Panc1 (cell line): ENCODE measurements around the gene STARD3NL. TPM values are rescaled to one million over a fixed set of nuclear protein-coding genes. Genes with fewer than 3 reads are reported as not detected.

Experiments
- ATAC-seq: fragments of 200-7000 bp; cut with Tn5 transposase; 2 replicates; pipeline ENCODE4 v1.9.1; 2020; ENCODE audit warnings: mild to moderate bottlenecking, moderate library complexity
- Bru-seq: library from RNA; stranded (reverse); fragments of 400-500 nt; gene quantifications from one replicate; lab custom pipeline; 2021; lab: Mats Ljungman, UMichigan
- BruChase-seq, 2 experiments: library from RNA; stranded (reverse); fragments of 400-500 nt; gene quantifications; one replicate each; lab custom pipeline; 2021; lab: Mats Ljungman, UMichigan
- BruUV-seq: library from RNA; stranded (reverse); fragments of 400-500 nt; replicated peaks from 2 replicates; lab custom pipeline; 2021; lab: Mats Ljungman, UMichigan
- CTCF ChIA-PET: fragments of 300-600 bp; sonication (Branson Sonifier 250); formaldehyde crosslinking; loops from one replicate; lab custom pipeline; 2022; ENCODE audit warnings: antibody characterized with exemption; lab: Charles Lee
- POLR2A ChIA-PET: fragments of 300-600 bp; sonication (Branson Sonifier 250); formaldehyde crosslinking; loops from one replicate; lab custom pipeline; 2022; ENCODE audit warnings: antibody characterized with exemption; lab: Charles Lee
- DNase-seq: peaks from one replicate; pipeline ENCODE4 v3.0.0-alpha.2; 2010; ENCODE audit warnings: low read depth, low spot score
- H3K27ac ChIP-seq: 2 replicates; pipeline ENCODE4 v1.5.1; 2011; ENCODE audit warnings: mild to moderate bottlenecking, low read length, inconsistent platforms
- H3K27me3 ChIP-seq: fragments of 200-500 bp; sonication (Bioruptor generic); 2 replicates; pipeline ENCODE4 v1.6.0; 2014; ENCODE audit warnings: low read length, inconsistent platforms; ENCODE audit not compliant: control insufficient read depth, insufficient read depth
- H3K36me3 ChIP-seq: fragments of 200-500 bp; sonication (Bioruptor generic); 2 replicates; pipeline ENCODE4 v1.5.1; 2014; ENCODE audit warnings: inconsistent platforms, mild to moderate bottlenecking, low read length, moderate library complexity; ENCODE audit not compliant: control insufficient read depth, insufficient read depth
- H3K4me1 ChIP-seq: 2 replicates; pipeline ENCODE4 v1.5.1; 2011; ENCODE audit warnings: inconsistent platforms, mild to moderate bottlenecking, low read length, moderate library complexity; ENCODE audit not compliant: control insufficient read depth, insufficient read depth
- H3K4me3 ChIP-seq, 2 experiments: 2 replicates each; pipeline ENCODE4 v1.5.1; 2011 to 2012; ENCODE audit warnings: low read depth in 2 of 2, low read length in 2 of 2, mild to moderate bottlenecking in 2 of 2, inconsistent platforms in 1 of 2, moderate library complexity in 1 of 2
- H3K9me3 ChIP-seq: fragments of 200-500 bp; sonication (Bioruptor generic); 2 replicates; pipeline ENCODE4 v1.5.1; 2014; ENCODE audit warnings: low read depth, mild to moderate bottlenecking, inconsistent platforms, low read length, moderate library complexity; ENCODE audit not compliant: control insufficient read depth, insufficient read depth
- POLR2AphosphoS5 ChIP-seq: IDR thresholded peaks from 2 replicates; pipeline ENCODE4 v1.6.1; 2012; ENCODE audit warnings: mild to moderate bottlenecking, low read depth, low read length, moderate library complexity
- REST ChIP-seq, 2 experiments: IDR thresholded peaks; 2 replicates each; pipeline ENCODE4 v1.6.1; 2011 to 2012; ENCODE audit warnings: low read depth in 2 of 2, control low read depth in 1 of 2, low read length in 1 of 2, mild to moderate bottlenecking in 1 of 2, moderate library complexity in 1 of 2; ENCODE audit not compliant: insufficient read depth in 1 of 2
- SIN3A ChIP-seq: IDR thresholded peaks from 2 replicates; pipeline ENCODE4 v1.6.1; 2012; ENCODE audit warnings: low read depth, mild to moderate bottlenecking, low read length, moderate library complexity, borderline replicate concordance; ENCODE audit not compliant: insufficient read depth
- TCF7L2 ChIP-seq: IDR thresholded peaks from 2 replicates; pipeline ENCODE4 v1.6.1; 2011; ENCODE audit warnings: mild to moderate bottlenecking, low read depth, low read length, inconsistent platforms
- in situ Hi-C: cut with HindIII; loops from 2 replicates; pipeline ENCODE4 v1.10.0; 2016; ENCODE audit warnings: low sequenced_read_pairs, low pct_unique_long_range_greater_than_20kb
- intact Hi-C: fragments of 100-400 bp; cut with micrococcal nuclease; formaldehyde crosslinking; loops from one replicate; pipeline ENCODE4 v1.10.0; 2022; ENCODE audit not compliant: unreplicated experiment
- long read RNA-seq: library from polyadenylated mRNA; unstranded; transcript quantifications from one replicate; pipeline ENCODE4 v2.0.0, GENCODE V29; 2021; ENCODE audit not compliant: unreplicated experiment
- polyA plus RNA-seq: library from polyadenylated mRNA; unstranded; fragments of >200 nt; gene quantifications from one replicate; pipeline ENCODE4 v1.2.1, GENCODE V29; 2012; ENCODE audit warnings: missing spikeins; ENCODE audit not compliant: insufficient read length
- total RNA-seq: library from RNA; stranded (reverse); gene quantifications from one replicate; pipeline ENCODE4 v1.2.1, GENCODE V29; 2021; ENCODE audit not compliant: unreplicated experiment
- TF ChIP-seq, protein P1 (sequence below): fragments of 450-650 bp; IDR thresholded peaks from 2 replicates; pipeline ENCODE4 v1.5.1; 2017; ENCODE audit warnings: mild to moderate bottlenecking

The STARD3NL gene
- total RNA-seq (75.7 TPM), Bru-seq, nascent RNA (percentile 87 among the genes with signal in this experiment), BruChase-seq, experiment 1, labeled RNA remaining after a 2-hour chase (percentile 69 among the genes with signal in this experiment), BruChase-seq, experiment 2, labeled RNA remaining after a 6-hour chase (percentile 80 among the genes with signal in this experiment)
- polyA plus RNA-seq, result 48.6 TPM
- long read RNA-seq, transcript STARD3NL-202 (10 exons, 1,365 nt), result minor isoform, 8 of 169 reads
- long read RNA-seq, transcript STARD3NL-201 (9 exons, 1,728 nt), result major isoform, 96 of 169 reads
- long read RNA-seq, partial matches to known transcripts, result 12 of 169 reads
- long read RNA-seq, other reads (novel, unspliced or antisense), result 50 of 169 reads

DNA sequence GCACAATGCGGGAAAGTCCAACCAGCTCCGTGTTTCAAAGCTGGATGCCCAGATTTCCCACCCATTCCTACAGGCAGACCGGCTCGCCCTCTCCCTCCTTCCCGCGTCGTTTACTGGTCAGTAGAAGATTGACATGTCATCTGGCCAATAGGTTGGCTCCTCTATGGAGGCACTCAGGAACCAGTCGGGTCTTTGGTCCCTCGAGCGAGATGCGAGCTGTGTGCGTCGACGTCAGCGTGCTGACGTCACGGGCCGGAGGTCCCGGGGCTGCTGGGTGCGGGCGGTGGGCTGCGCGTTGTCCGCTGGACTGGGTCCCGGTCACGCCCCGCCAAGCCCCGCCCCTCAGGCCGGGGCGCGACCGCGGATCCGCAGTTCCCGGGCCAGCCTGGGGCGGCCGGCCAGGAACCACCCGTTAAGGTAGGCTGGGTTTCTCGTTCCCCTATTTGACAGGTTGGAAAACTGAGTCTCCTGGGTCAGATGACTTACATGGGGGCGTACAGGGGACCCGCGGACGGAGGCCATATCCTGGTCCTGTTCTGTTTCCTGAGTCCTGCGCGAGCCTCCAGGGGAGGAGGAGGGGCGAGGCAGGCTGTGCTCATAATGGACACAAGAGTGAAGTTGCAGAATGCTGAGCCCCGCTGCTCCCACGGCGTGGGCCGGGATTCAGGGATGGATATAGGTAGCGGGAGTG is at the start of gene STARD3NL:
Gene STARD3NL (plus strand): TSS at position 242 of the 691 bp plus-strand sequence. CDS start 29,260 bp downstream, outside the sequence.
- Histone ChIP-seq H3K4me3 (peak within 1 kb of the TSS; percentile 79 to 88), H3K36me3 (no peaks in the 10 kb centered on the region; the same call in 1 of the 2 replicates), H3K27ac (peak within 1 kb of the TSS; percentile 98), H3K27me3 (peaks cover 3% of the 10 kb centered on the region; the same call in 1 of the 2 replicates), H3K9me3 (no peaks in the 10 kb centered on the region), H3K4me1 (peaks cover 24% of the 10 kb centered on the region)
- ChIA-PET POLR2A (no interaction called here), CTCF (no interaction called here)
- peak; percentile 99 for ATAC-seq
- intact Hi-C loops (no loop called here), in situ Hi-C loops (no loop called here)
- TF ChIP-seq TCF7L2 (peak; percentile 95), REST (IDR thresholded peaks at IDR 0.05; ENCODE audit: insufficient read depth in 1 of 2, low read depth in 2 of 2, low read length in 1 of 2) (no peak), SIN3A (no peak; the same call in none of the 2 replicates), POLR2AphosphoS5 (peak; percentile 38)
- TF ChIP-seq, protein P1, sequence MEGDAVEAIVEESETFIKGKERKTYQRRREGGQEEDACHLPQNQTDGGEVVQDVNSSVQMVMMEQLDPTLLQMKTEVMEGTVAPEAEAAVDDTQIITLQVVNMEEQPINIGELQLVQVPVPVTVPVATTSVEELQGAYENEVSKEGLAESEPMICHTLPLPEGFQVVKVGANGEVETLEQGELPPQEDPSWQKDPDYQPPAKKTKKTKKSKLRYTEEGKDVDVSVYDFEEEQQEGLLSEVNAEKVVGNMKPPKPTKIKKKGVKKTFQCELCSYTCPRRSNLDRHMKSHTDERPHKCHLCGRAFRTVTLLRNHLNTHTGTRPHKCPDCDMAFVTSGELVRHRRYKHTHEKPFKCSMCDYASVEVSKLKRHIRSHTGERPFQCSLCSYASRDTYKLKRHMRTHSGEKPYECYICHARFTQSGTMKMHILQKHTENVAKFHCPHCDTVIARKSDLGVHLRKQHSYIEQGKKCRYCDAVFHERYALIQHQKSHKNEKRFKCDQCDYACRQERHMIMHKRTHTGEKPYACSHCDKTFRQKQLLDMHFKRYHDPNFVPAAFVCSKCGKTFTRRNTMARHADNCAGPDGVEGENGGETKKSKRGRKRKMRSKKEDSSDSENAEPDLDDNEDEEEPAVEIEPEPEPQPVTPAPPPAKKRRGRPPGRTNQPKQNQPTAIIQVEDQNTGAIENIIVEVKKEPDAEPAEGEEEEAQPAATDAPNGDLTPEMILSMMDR, result no peak
- BruUV-seq, result no TSS peak
- DNase-seq, result peak; percentile 100

DNA sequence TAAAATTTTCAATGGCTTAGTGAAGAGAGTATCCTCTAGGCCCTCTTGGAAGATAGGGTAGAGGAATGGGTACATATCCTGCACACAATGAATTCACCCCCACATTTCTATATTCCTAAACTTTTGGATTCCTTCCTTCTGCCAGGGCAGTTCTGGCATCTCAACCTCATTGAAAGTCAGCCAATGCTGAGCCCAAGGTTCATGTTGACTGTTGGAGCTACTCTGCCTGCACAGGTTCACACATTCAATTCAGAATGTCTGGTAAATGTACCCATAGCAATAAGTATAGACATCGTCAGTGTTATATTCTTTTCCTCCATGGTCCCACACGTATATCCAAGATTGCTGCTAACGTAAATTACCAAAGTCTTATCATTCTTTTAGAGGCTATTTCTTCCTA is 48.9 kb upstream of the STARD3NL start:
- no peak for ATAC-seq
- H3K27me3 ChIP-seq, result no peaks in the 10 kb centered on the region
- TF ChIP-seq, protein P1, result no peak
- no peak for TF ChIP-seq SIN3A
- no peak for TF ChIP-seq POLR2AphosphoS5
- no peak for TF ChIP-seq REST (IDR thresholded peaks at IDR 0.05; ENCODE audit: insufficient read depth in 1 of 2, low read depth in 2 of 2, low read length in 1 of 2)
- TF ChIP-seq TCF7L2, result no peak
- no peak for DNase-seq
- in situ Hi-C loops, result no loop called here
- H3K9me3 ChIP-seq, result no peaks in the 10 kb centered on the region
- ChIA-PET POLR2A (no interaction called here), CTCF (interaction anchor here (0.6 kb wide), 1 partner anchor 19 kb away, joined by 11 read pairs; no protein-coding TSS in a partner anchor)
- H3K36me3 ChIP-seq, result no peaks in the 10 kb centered on the region
- H3K27ac ChIP-seq, result no peak overlapping the region
- BruUV-seq, result no TSS peak
- intact Hi-C loops, result no loop called here
- no peaks in the 10 kb centered on the region for H3K4me1 ChIP-seq
- no peak overlapping the region for H3K4me3 ChIP-seq
